Sigmoid colon (tissue), 7 donors: ENCODE results near the gene ARFIP1. TPM values are rescaled to one million over a fixed set of nuclear protein-coding genes. Genes with fewer than 3 reads are reported as not detected.

Experiments used
- DNase-seq: peaks from one replicate; pipeline ENCODE4 v3.0.0-alpha.2; 2019
- H3K27ac ChIP-seq, 4 donors: fragments of 200-600 bp; sonication (generic); one replicate each; pipeline ENCODE4 v1.5.1; 2016 to 2019; ENCODE audit warnings: mild to moderate bottlenecking in 1 of 4
- H3K27me3 ChIP-seq, 3 donors: fragments of 200-600 bp; sonication (generic); one replicate each; pipeline ENCODE4 v1.5.1; 2019; ENCODE audit warnings: mild to moderate bottlenecking in 1 of 3
- H3K36me3 ChIP-seq, 4 donors: fragments of 200-600 bp; sonication (generic); one replicate each; pipeline ENCODE4 v1.5.1; 2016 to 2019
- H3K4me1 ChIP-seq, 4 donors: fragments of 200-600 bp; sonication (generic); one replicate each; pipeline ENCODE4 v1.5.1; 2017 to 2019
- H3K4me3 ChIP-seq, 4 donors: fragments of 200-600 bp; sonication (generic); one replicate each; pipeline ENCODE4 v1.5.1; 2017 to 2019; ENCODE audit warnings: mild to moderate bottlenecking in 2 of 4, moderate library complexity in 1 of 4
- H3K9me3 ChIP-seq, 4 donors: fragments of 200-600 bp in 3 of 4; sonication (generic) in 3 of 4; one replicate each; pipeline versions ENCODE4 v1.5.1 to v1.6.1; 2013 to 2019
- EP300 ChIP-seq, 4 donors: sonication (generic); formaldehyde crosslinking; IDR thresholded peaks; one replicate each; pipeline ENCODE4 v1.6.1; 2017; ENCODE audit warnings: antibody characterized with exemption in 4 of 4
- POLR2A ChIP-seq, 2 donors: fragments of 450-650 bp; IDR thresholded peaks; one replicate each; pipeline ENCODE4 v1.6.1; 2016; ENCODE audit warnings: antibody characterized with exemption in 2 of 2, mild to moderate bottlenecking in 2 of 2, moderate library complexity in 2 of 2
- POLR2AphosphoS5 ChIP-seq, 4 donors: sonication (generic); formaldehyde crosslinking; IDR thresholded peaks; one replicate each; pipeline ENCODE4 v1.6.1; 2017; ENCODE audit warnings: antibody characterized with exemption in 4 of 4
- WGBS, 2 donors: extraction: QIAGEN DNeasy Blood & Tissue Kit; methylation state at CpG; one replicate each; pipeline ENCODE4 v1.1.7; 2013; 5-methylcytosine and 5-hydroxymethylcytosine counted together
- intact Hi-C: fragments of 100-400 bp; cut with DNase I; formaldehyde crosslinking; loops from one replicate; pipeline ENCODE4 v1.15.1; 2023
- polyA plus RNA-seq, 3 donors: library from polyadenylated mRNA; stranded (reverse); fragments of 200-250 nt; gene quantifications; one replicate each; pipeline ENCODE4 v1.2.3, GENCODE V29; 2013
- total RNA-seq, 4 donors: library from RNA; depleted of rRNA; stranded (reverse); fragments of >200 nt; gene quantifications; one replicate each; pipeline ENCODE4 v1.1.0, GENCODE V29; 2016
- TF ChIP-seq, protein P1 (sequence below), 4 experiments: fragments of 450-650 bp in 3 of 4; fragments of 200-600 bp in 1 of 4; IDR thresholded peaks; one replicate each; pipeline ENCODE4 v1.5.1; 2016 to 2019; ENCODE audit warnings: antibody characterized with exemption in 4 of 4, mild to moderate bottlenecking in 3 of 4, moderate library complexity in 2 of 4
- donor health status: healthy with polysubstance abuse.
- donor health status: Bipolar disorder and iron deficiency.
- donor health status: healthy.

The ARFIP1 gene
- total and polyA plus RNA-seq, 7 donors = 22.1 to 50.9 (median 33.2) TPM

DNA sequence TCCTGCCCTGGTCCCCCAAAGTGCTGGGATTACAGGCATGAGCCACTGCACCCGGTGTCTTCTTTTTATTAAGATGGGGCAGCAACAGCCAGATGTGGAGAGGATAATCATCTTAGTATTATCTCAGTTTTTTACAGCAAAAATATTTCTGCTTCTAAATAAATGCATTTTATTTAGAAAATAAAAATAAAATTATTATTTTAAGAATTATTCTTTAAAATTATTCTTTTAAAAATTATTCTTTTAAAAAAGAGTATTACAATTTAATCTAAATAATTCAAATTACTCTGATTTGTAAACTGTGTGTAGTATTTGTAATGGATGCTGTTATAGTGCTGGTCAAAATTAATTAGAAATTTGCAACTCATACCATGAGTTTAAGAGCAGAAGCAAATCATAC is 67.6 kb downstream of the ARFIP1 start:
- 96 to 97% methylated on average over 1 of the region's 1 CpG for WGBS, 2 donors
- intact Hi-C loops = loop anchor here (2.0 kb wide), 2 partner anchors 237 to 279 kb away; no protein-coding TSS in a partner anchor
- H3K4me1 ChIP-seq = peaks cover 0 to 10% (median 0%) of the 10 kb centered on the region in 4 donors
- TF ChIP-seq POLR2A (IDR thresholded peaks at IDR 0.05) (no peak), EP300 (IDR thresholded peaks at IDR 0.05) (no peak), POLR2AphosphoS5 (IDR thresholded peaks at IDR 0.05) (no peak)
- TF ChIP-seq, protein P1, sequence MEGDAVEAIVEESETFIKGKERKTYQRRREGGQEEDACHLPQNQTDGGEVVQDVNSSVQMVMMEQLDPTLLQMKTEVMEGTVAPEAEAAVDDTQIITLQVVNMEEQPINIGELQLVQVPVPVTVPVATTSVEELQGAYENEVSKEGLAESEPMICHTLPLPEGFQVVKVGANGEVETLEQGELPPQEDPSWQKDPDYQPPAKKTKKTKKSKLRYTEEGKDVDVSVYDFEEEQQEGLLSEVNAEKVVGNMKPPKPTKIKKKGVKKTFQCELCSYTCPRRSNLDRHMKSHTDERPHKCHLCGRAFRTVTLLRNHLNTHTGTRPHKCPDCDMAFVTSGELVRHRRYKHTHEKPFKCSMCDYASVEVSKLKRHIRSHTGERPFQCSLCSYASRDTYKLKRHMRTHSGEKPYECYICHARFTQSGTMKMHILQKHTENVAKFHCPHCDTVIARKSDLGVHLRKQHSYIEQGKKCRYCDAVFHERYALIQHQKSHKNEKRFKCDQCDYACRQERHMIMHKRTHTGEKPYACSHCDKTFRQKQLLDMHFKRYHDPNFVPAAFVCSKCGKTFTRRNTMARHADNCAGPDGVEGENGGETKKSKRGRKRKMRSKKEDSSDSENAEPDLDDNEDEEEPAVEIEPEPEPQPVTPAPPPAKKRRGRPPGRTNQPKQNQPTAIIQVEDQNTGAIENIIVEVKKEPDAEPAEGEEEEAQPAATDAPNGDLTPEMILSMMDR (IDR thresholded peaks at IDR 0.05) = no peak
- no peaks in the 10 kb centered on the region for H3K9me3 ChIP-seq
- H3K4me3 ChIP-seq = no peak overlapping the region
- no peaks in the 10 kb centered on the region for H3K27me3 ChIP-seq
- DNase-seq = no peak
- no peak overlapping the region for H3K27ac ChIP-seq
- no peaks in the 10 kb centered on the region for H3K36me3 ChIP-seq

DNA sequence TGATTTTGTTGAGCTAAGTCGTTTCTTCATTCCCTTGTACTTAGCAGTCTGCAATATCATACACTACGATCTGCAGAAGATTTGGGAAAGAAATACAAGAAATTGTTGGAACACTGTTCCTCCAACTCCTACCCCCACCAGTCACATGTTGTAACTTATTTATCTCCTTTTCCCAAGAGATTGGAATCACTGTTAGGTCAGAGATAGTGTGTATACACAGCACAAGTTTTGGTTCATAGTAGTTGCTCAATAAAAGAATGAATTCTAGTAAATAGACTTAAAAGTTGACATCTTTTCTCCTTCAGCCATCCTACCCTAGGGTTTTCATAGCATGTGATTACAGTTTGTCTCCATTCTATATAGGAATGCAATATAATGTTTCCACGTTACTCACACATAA is 68.8 kb downstream of the ARFIP1 start:
- H3K4me3 ChIP-seq = no peak overlapping the region
- H3K4me1 ChIP-seq = peaks cover 0 to 10% (median 0%) of the 10 kb centered on the region in 4 donors
- no peaks in the 10 kb centered on the region for H3K27me3 ChIP-seq
- no peak for DNase-seq
- TF ChIP-seq, protein P1 (IDR thresholded peaks at IDR 0.05) = no peak
- no peak overlapping the region for H3K27ac ChIP-seq
- WGBS, 2 donors = 93% methylated on average over 3 of the region's 3 CpGs
- intact Hi-C loops = no loop called here
- peaks cover 0 to 8% (median 3%) of the 10 kb centered on the region in 4 donors for H3K9me3 ChIP-seq
- no peaks in the 10 kb centered on the region for H3K36me3 ChIP-seq

DNA sequence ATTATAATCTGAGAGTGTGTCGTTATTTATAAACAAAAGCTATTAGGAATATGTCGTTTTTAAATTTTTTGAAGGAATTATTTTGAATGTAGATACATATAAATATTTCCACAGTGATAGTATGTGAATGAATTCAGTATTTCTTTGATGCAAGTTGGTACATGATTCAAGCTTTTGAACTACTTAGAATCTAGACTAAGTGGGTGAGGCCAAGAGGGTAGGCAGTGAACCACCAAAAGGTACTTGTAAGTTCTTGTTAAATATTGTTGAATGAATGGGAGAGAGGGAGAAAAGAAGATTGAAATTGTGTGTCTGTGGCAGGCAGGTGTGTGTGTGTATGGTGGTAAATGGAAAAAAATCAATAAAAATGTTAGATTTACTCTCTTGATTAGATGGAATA is 69.6 kb downstream of the ARFIP1 start:
- DNase-seq = no peak
- no peak overlapping the region for H3K4me3 ChIP-seq
- H3K27me3 ChIP-seq = no peaks in the 10 kb centered on the region
- WGBS, 2 donors = 94% methylated on average over 2 of the region's 2 CpGs
- no peak overlapping the region for H3K27ac ChIP-seq
- TF ChIP-seq EP300 (IDR thresholded peaks at IDR 0.05) = no peak
- no peak for TF ChIP-seq POLR2A (IDR thresholded peaks at IDR 0.05)
- TF ChIP-seq, protein P1 (IDR thresholded peaks at IDR 0.05) = no peak
- no peak for TF ChIP-seq POLR2AphosphoS5 (IDR thresholded peaks at IDR 0.05)
- peaks cover 0 to 10% (median 0%) of the 10 kb centered on the region in 4 donors for H3K4me1 ChIP-seq
- intact Hi-C loops = no loop called here
- peaks cover 0 to 8% (median 4%) of the 10 kb centered on the region in 4 donors for H3K9me3 ChIP-seq
- H3K36me3 ChIP-seq = no peaks in the 10 kb centered on the region

DNA sequence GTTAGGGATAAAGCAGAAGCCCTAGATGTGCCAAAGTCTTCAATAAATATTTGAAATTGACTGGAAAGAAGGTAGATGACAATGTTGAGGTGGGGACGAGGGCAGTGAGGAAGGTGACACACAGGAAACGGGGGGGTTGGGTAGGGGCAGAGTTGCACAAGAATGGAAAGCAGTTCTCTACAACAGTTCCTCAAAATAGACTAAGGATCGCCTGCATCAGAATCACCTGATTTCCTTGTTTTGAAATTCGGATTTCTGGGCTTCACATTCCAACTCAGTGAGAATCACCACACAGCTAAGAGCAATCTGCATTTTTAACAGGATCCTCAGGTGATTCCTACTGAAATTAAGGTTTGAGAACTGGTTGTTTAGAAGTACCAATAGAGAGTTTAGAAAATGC is 70.6 kb downstream of the ARFIP1 start:
- no peaks in the 10 kb centered on the region for H3K36me3 ChIP-seq
- no peak overlapping the region for H3K4me3 ChIP-seq
- H3K4me1 ChIP-seq = peaks cover 0 to 10% (median 0%) of the 10 kb centered on the region in 4 donors
- intact Hi-C loops = no loop called here
- H3K27ac ChIP-seq = no peak overlapping the region
- no peak for DNase-seq
- no peaks in the 10 kb centered on the region for H3K27me3 ChIP-seq
- TF ChIP-seq POLR2AphosphoS5 (IDR thresholded peaks at IDR 0.05) (no peak), POLR2A (IDR thresholded peaks at IDR 0.05) (no peak), EP300 (IDR thresholded peaks at IDR 0.05) (no peak)
- TF ChIP-seq, protein P1 (IDR thresholded peaks at IDR 0.05) = no peak
- WGBS, 2 donors = 31 to 68% methylated on average over 4 of the region's 4 CpGs
- H3K9me3 ChIP-seq = peaks cover 0 to 8% (median 4%) of the 10 kb centered on the region in 4 donors

DNA sequence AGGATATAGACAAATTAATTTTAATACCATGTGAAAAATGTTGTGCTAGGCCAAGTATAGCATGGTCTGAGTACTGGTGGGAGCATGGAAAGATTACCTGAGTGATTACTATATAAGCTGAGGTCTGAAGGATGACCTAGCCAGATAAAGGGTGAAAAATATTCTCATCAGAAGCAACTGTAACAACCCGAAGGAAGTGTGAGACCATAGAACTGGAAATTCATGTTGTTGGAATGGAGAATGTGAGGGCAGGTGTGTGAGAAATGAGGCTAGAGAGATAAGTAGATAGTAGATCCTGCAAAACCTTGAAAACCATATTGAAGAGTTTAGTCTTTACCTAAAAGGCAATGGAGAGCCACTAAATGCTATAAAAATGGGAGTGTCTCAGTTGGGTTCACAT is 71.5 kb downstream of the ARFIP1 start:
- H3K4me3 ChIP-seq = no peak overlapping the region
- no peak for DNase-seq
- intact Hi-C loops = no loop called here
- no peaks in the 10 kb centered on the region for H3K27me3 ChIP-seq
- H3K36me3 ChIP-seq = no peaks in the 10 kb centered on the region
- 76 to 89% methylated on average over 1 of the region's 1 CpG for WGBS, 2 donors
- no peak for TF ChIP-seq POLR2A (IDR thresholded peaks at IDR 0.05)
- TF ChIP-seq POLR2AphosphoS5 (IDR thresholded peaks at IDR 0.05) = no peak
- no peak for TF ChIP-seq EP300 (IDR thresholded peaks at IDR 0.05)
- TF ChIP-seq, protein P1 (IDR thresholded peaks at IDR 0.05) = no peak
- peaks cover 0 to 10% (median 2%) of the 10 kb centered on the region in 4 donors for H3K4me1 ChIP-seq
- H3K27ac ChIP-seq = no peak overlapping the region
- H3K9me3 ChIP-seq = peaks cover 0 to 8% (median 4%) of the 10 kb centered on the region in 4 donors
